ENCODE results near the gene NTSR1.
A peak's percentile ranks its signal among the peaks of the same experiment; 100 is the strongest.

The NTSR1 gene

GRCh38 chr20:62772990-62773844 lies 64.6 kb downstream of the NTSR1 start:
- DNase-seq: no peak

- DNase-seq: no peak
Measured at GRCh38 chr20:62773845-62774714, 65.4 kb downstream of the NTSR1 start.

- DNase-seq: no peak
Measured at GRCh38 chr20:62774762-62775161, 66.1 kb downstream of the NTSR1 start.

DNA sequence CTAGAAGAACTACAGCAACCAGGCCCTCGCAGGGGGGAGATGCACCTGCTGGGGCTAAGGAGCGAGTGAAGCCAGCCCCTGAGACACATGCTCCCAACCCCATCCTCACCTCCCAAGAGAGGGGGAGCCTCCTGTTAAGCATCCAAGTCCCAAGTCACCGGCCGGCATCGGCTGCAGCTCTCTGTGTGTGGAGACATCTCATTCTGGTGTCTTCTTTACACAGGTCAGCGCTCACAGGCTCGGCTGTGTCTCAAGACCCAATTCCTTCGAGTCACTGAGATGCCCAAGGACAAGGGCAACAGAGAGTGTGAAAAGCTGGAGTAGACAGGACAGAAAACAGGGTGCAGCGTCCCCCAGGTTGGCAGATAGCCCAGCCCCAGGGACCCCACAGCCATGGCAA lies 66.6 kb downstream of the NTSR1 start:
- DNase-seq: no peak

DNA sequence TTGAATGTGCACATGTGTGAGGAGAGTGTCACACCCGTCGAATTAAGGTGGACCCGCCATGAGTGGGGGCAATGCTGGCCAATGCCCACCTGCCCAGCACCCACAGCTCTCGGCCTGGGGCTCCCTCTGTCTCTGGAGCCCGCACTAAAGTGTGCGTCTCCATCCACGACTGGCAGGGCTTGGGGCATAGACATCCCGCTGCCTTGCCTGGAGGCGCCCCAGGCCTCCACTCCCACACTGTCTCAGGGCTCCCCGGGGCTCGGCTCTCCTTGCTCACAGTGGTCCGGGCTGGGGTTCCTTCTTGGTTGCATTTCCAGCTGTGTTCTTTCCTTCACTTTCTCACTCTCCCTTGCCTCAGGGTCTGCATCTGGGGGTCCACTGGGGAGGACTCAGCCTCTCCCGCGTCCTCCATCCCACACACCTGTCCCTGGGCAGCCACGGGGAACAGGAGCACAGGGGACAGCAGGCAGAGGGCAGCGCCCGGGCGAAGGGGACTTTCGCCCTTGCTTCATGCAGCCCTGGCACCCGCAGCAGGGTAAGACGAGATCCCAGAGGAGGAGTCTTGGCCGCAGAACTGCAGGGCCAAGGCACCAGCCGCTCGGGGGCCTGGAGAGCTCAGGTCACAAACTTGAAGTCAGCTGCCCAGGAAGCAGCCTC lies 67.5 kb downstream of the NTSR1 start:
- DNase-seq: no peak

- DNase-seq: peak; percentile 26
Measured at GRCh38 chr20:62776692-62777527, 68.3 kb downstream of the NTSR1 start.

DNA sequence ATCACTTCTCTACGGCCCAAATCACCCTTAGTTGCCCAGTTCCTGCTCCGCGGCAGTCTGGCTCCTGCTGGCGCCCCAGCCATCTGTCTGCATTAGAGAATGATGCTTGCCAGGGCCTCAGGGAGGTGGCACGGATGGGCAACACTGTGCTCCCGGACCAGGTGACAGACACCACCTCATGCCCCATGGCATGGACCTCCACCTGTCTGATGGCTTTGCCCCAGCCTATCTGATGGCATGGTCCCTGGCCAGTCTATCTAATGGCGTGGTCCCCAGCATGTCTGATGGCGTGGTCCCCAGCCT lies 68.8 kb downstream of the NTSR1 start:
- no peak for DNase-seq

DNA sequence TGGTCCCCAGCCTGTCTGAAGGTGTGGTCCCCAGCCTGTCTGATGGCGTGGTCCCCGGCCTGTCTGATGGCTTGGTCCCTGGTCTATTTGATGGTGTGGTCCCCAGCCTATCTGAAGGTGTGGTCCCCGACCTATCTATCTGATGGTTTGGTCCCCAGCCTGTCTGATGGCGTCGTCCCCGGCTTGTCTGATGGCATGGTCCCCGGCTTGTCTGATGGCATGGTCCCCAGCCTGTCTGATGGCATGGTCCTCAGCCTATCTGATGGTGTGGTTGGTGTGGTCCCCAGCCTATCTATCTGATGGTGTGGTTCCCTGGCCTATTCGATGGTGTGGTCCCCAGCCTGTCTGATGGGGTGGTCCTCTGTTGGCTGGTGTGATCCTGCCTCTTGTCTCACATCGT lies 69.4 kb downstream of the NTSR1 start:
- no peak for DNase-seq

- DNase-seq: no peak
Measured at GRCh38 chr20:62778601-62779416, 70.2 kb downstream of the NTSR1 start.

DNA sequence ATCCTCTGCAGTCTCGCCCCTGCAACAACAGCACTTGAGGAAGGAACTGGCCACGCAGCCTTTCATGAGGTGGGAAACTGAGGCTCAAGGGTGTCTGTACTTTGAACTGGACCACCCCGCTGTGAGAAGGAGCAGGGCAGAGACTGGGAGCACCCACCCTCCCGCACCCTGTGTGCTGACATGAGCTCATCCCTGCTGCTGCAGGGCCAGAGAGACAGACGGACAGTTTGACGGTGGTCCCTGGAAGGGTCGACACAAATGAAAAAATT lies 70.7 kb downstream of the NTSR1 start:
- DNase-seq: no peak

DNA sequence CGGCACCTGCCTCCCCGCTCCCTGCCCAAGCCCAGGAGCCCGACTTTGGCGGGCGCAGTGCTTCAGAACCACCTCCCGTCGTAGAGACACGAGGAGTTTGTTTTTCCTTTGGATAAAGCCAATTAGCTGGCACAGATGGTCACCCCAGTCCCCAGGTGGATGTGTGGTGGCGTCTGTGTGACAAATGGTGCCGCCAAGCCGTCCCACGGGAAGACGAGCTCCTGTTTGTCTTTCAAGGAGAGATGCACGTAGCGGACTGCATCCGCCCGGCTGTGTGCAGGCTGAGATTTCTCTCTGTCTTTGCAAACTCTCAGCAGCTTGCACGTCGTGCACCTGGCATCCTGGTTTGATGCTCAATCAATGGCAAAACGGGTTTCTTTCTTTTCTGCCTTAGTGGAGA lies 71.6 kb downstream of the NTSR1 start:
- DNase-seq: no peak

DNA sequence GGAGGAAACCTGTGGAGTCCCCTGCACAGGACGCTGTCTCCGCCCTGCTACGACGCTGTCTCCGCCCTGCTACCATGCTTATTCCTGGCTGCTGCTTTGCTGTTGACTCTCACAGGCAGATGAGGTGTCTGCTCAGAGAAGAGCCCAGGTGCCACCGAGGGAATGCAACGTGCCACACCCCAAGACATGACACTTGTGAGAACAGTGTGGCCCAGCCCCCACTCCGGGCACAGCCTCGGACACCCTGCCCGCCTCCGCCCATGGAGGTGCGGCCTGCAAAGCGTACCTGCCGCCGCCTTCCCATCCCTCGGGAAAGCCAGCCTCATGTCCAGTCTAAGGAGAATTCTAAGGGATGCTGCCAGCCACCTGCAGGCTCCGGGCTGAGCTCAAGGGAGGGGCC lies 72.1 kb downstream of the NTSR1 start:
- no peak for DNase-seq

- no peak for DNase-seq
Measured at GRCh38 chr20:62782149-62782892, 73.7 kb downstream of the NTSR1 start.

GRCh38 chr20:62782893-62783278 lies 74.2 kb downstream of the NTSR1 start:
- no peak for DNase-seq

DNA sequence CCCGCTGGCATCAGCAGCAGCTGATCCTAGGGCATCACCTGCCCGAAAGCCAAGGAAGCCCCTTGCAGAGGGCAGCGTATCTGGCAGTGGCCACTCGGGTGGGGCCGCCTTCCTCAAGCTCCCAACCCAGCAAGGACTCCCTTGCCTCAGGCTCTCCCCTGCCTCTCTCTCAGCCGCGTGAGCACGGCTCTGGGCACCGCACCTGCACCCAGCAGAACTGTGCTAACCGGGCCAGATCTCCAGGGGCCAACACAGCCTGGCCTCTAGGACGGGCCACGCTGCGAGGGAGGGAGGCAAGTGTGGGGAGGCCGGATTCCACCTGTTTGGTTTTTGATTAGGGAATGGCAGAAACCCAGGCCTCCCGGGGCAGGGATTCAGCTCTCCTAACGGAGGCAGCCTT lies 75.9 kb downstream of the NTSR1 start:
- DNase-seq: no peak

- DNase-seq: no peak
Measured at GRCh38 chr20:62785393-62785792, 76.8 kb downstream of the NTSR1 start.

DNA sequence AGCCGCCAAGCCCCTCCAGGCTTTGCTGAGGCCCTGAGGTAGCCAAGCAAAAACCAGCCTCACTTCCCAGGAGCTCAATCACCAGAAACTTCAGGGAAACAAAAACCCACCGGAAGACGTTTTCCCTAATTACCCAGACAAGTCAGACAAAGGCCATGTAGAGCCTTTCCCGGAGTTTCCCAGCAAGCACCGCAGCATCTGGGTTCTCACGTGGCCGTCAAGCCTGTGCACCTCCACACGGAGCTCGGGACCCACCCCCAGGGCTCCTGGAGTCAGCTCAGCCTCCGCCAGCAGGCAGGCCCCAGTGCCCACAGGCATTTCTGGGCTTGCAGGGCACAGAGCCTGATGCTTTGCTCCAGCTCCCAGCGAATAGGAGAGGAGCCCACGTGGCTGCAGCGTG lies 77.5 kb downstream of the NTSR1 start:
- DNase-seq: no peak

DNA sequence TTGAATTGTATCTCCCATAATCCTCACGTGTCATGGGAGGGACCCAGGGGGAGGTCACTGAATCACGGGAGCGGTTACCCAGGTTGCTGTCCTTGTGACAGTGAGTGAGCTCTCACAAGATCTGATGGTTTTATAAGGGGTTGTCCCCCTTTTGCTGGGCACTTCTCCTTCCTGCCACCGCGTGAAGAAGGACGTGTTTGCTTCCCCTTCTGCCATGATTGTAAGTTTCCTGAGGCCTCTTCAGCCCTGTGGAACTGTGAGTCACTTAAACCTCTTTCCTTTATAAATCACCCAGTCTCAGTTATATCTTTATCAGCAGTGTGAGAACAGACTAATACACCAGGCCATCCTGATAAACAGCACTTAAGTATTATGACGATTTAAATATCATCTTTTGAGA lies 78.7 kb downstream of the NTSR1 start:
- no peak for DNase-seq

DNA sequence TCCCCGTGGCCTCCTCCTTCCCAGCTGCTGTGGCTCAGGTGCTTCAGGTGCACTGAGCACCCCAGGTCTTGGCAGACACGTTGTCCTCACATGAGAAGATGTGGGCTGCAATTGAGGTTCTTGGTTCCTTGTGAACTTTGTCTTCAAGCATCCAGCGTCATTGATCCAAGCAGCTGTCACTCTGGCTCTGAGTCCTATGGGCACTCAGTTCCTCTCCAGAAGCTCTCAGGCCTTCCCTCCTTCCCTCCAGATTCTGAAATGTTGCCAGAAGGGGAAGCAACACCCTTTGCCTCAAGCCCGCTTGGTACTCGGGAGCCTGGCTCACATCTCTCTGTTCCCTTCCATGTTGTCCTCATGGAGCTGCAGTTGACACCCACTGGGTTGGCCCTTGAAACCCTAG lies 79.2 kb downstream of the NTSR1 start:
- DNase-seq: no peak

- no peak for DNase-seq
Measured at GRCh38 chr20:62788607-62789006, 80.0 kb downstream of the NTSR1 start.

GRCh38 chr20:62790075-62790474 lies 81.4 kb downstream of the NTSR1 start:
- no peak for DNase-seq
